Left lung (tissue), 10 donors: ENCODE measurements around the gene CRTC1. TPM values are rescaled to one million over a fixed set of nuclear protein-coding genes. Genes with fewer than 3 reads are reported as not detected.

Experiments used
- ATAC-seq: fragments of 200-7000 bp; cut with Tn5 transposase; one replicate; pipeline ENCODE4 v1.9.1; 2020; ENCODE audit warnings: moderate library complexity
- DNase-seq, 4 donors: peaks; one replicate each; pipeline ENCODE4 v3.0.0-alpha.2; 2013 to 2020
- H3K27ac ChIP-seq, 2 donors: fragments of 200-600 bp; sonication (generic) in 1 of 2; one replicate each; pipeline versions ENCODE4 v1.5.0 to v1.8.0; 2020 to 2021
- H3K27me3 ChIP-seq, 2 donors: fragments of 200-600 bp; sonication (generic) in 1 of 2; one replicate each; pipeline versions ENCODE4 v1.5.0 to v1.8.0; 2020 to 2021
- H3K36me3 ChIP-seq, 2 donors: fragments of 200-600 bp; sonication (generic) in 1 of 2; one replicate each; pipeline versions ENCODE4 v1.5.0 to v1.8.0; 2020 to 2021
- H3K4me1 ChIP-seq, 2 donors: fragments of 200-600 bp; one replicate each; pipeline ENCODE4 v1.8.0; 2021
- H3K4me3 ChIP-seq, 2 donors: fragments of 200-600 bp; sonication (generic) in 1 of 2; one replicate each; pipeline versions ENCODE4 v1.5.0 to v1.8.0; 2020 to 2021; ENCODE audit warnings: mild to moderate bottlenecking in 1 of 2
- H3K9me3 ChIP-seq, 2 donors: fragments of 200-600 bp; sonication (generic) in 1 of 2; one replicate each; pipeline versions ENCODE4 v1.5.0 to v1.8.0; 2020 to 2021
- intact Hi-C, 2 donors: fragments of 100-400 bp; cut with DNase I; formaldehyde crosslinking; loops; one replicate each; pipeline versions ENCODE4 v1.11.2 to v1.14.2; 2022
- polyA plus RNA-seq, 6 donors: library from polyadenylated mRNA; unstranded; fragments of 120-200 nt; gene quantifications; one replicate each; pipeline ENCODE4 v1.2.1, GENCODE V29; 2013; ENCODE audit not compliant: insufficient read length in 6 of 6
- total RNA-seq, 2 donors: library from RNA; stranded (reverse); fragmentation: NEBNext Ultra II Directional; extraction: Animal tissue kit (Norgen Biotek cat#: 25700); gene quantifications; one replicate each; pipeline ENCODE4 v1.2.1, GENCODE V29; 2021
- TF ChIP-seq, protein P1 (sequence below), 2 donors: fragments of 200-600 bp; sonication (generic) in 1 of 2; IDR thresholded peaks; one replicate each; pipeline versions ENCODE4 v1.5.0 to v1.8.0; 2021; ENCODE audit warnings: antibody characterized with exemption in 2 of 2
- donor health status: DM: no; HTN: yes; CAD: no.
- donor health status: DM: no; HTN: no; CAD: no.

CRTC1 gene
- total and polyA plus RNA-seq, 8 donors = 11.3 to 23.9 (median 14.6) TPM

DNA sequence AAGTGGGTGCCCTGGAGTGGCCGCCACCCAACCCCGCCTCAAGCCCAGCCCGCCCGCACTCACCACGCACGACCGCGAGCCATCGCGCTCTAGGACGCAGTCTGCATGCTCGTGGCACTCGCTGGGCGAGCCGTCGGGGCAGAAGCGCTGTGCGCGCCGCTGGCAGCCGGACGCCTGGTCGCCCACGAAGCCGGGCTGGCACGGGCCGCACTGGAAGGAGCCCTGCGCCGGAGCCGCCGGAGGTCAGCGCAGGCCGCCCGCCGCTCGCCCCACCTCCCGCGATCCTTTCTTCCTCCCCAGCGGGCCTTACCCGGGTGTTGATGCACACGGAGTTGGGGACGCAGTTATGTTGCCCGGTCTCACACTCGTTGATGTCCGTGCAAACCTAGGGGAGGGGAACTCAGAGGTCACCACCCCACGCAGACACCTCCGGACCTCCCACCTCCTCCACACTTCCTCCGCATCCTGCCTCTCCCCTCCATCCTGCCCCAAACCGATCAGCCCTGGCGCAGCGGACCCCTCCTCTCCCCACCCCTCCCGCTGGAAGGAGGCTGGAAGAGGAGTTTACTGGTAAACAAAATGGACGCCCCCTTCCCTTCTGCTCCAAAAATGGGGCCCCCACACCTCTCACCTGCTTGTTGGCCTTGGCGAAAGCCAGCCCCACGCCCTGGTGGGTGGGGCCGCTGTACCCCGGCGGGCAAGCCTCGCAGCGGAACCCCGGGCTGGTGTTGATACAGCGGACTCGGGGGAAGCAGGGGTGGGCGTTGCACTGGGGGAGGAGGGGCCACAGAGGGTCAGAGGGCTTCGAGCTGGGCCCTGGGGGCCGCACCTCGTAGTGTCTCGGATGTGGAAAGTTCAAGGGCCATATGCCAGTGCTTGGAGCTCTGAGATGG is 105.3 kb downstream of the CRTC1 start:
- H3K4me1 ChIP-seq = peaks cover 23 to 43% of the 10 kb centered on the region in 2 donors
- intact Hi-C loops = no loop called here
- H3K4me3 ChIP-seq = no peak overlapping the region
- no peaks in the 10 kb centered on the region for H3K36me3 ChIP-seq
- peak in 1 of 4 donors; percentile 79 for DNase-seq
- peaks cover 55 to 97% of the 10 kb centered on the region in 2 donors for H3K27me3 ChIP-seq
- no peak for ATAC-seq
- H3K9me3 ChIP-seq = no peaks in the 10 kb centered on the region
- H3K27ac ChIP-seq = no peak overlapping the region
- TF ChIP-seq, protein P1, sequence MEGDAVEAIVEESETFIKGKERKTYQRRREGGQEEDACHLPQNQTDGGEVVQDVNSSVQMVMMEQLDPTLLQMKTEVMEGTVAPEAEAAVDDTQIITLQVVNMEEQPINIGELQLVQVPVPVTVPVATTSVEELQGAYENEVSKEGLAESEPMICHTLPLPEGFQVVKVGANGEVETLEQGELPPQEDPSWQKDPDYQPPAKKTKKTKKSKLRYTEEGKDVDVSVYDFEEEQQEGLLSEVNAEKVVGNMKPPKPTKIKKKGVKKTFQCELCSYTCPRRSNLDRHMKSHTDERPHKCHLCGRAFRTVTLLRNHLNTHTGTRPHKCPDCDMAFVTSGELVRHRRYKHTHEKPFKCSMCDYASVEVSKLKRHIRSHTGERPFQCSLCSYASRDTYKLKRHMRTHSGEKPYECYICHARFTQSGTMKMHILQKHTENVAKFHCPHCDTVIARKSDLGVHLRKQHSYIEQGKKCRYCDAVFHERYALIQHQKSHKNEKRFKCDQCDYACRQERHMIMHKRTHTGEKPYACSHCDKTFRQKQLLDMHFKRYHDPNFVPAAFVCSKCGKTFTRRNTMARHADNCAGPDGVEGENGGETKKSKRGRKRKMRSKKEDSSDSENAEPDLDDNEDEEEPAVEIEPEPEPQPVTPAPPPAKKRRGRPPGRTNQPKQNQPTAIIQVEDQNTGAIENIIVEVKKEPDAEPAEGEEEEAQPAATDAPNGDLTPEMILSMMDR (IDR thresholded peaks at IDR 0.05) = no peak

DNA sequence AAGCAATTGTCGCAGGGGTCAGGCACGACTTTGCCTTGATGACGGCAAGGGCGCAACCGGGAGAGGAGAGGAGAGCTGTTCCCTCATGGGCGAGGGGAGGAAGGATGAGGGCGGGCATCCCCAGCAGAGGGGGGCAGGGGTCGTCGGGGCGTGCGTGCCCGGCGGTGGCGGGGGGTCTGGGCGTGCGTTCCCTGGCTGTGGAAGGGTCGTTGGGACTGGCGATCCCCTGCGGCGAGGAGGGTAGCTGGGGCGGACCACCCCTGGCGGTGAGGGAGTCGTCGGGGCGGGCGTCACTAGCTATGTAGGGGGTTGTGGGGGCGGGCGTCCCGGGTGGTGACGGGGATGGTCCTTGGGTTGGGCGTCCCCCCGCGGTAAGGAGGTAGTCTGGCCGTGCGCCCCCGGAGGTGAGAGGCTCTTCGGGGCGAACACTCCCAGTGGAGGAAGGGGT is 106.0 kb downstream of the CRTC1 start:
- Histone ChIP-seq H3K4me1 (peaks cover 23 to 43% of the 10 kb centered on the region in 2 donors), H3K27me3 (peaks cover 55 to 100% of the 10 kb centered on the region in 2 donors), H3K4me3 (peak overlapping the region in 1 of 2 donors; percentile 13), H3K27ac (no peak overlapping the region), H3K36me3 (no peaks in the 10 kb centered on the region), H3K9me3 (no peaks in the 10 kb centered on the region)
- ATAC-seq = no peak
- DNase-seq = no peak
- TF ChIP-seq, protein P1 (IDR thresholded peaks at IDR 0.05) = no peak
- intact Hi-C loops = no loop called here

DNA sequence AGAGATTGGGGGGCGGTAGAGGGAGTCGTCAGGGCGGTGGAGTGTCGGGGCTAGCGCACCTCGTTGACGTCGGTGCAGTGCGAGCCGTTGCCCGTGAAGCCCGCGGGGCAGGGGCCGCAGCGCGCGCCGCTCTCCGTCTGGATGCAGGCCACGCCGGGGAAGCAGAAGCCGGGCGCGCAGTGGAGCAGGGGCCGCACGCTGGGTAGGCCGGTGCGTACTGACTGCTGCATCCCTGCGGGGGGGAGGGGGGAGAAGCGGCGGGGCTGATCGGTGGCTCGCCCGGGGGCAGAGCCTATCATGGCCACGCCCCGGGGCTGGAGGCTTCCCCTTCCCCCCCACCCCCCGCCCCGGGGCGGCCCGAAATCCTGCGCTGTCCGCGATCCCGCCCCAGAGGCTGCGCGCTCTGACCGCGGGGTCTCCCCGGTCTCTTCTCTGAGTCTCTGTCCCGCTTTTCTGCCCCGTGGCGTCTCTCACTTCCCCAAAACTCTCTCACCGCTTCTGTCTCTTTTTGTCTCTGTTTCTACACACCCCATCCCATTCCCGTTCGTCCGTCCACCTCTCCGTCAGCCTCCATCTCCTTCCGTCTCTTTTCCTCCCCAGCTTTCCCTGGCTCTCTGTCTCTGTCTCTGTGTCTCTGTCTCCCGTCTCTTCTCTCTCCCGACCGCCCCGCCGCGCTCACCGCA is 106.5 kb downstream of the CRTC1 start:
- intact Hi-C loops = no loop called here
- Histone ChIP-seq H3K4me1 (peaks cover 23 to 43% of the 10 kb centered on the region in 2 donors), H3K36me3 (no peaks in the 10 kb centered on the region), H3K9me3 (no peaks in the 10 kb centered on the region), H3K4me3 (peak overlapping the region in 1 of 2 donors; percentile 13), H3K27me3 (peaks cover 55 to 100% of the 10 kb centered on the region in 2 donors), H3K27ac (no peak overlapping the region)
- ATAC-seq (peak; percentile 29), DNase-seq (peak in 1 of 4 donors; percentile 74)
- TF ChIP-seq, protein P1 (IDR thresholded peaks at IDR 0.05) = no peak

DNA sequence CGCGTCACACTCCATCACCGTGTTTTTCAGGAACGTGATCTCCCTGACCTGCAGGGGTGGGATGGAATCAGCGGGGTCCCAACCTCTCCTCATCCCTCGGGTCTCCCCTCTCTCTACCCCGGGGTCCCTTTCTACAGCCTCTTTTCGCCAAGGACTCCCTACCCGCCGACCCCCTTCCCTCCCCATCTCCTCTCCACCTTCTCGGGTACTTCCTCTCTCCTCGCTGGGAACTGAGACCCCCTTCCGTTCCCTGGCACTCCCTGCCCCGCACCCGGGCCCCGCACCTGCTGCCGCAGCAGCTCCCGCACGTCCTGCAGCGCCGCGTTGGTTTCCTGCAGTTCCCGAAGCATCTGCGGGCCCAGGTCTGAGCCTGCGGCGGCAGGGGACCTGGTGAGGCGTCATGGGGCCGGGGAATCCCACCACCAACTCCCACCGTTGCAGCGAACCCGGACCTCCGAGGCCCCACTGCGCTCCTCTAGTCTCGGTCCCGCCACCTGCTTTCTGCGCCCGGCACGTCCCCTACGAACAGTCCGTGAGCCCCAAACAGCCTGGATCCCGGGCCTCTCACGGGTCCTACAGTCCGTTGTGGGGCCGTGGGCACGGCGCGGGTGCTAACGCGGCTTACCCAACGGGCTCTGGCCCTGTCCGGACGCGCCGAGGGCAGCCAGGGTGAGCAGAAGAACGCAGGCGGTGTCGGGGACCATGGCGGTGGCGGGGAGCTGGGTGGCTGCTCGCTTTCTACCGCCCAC is 107.3 kb downstream of the CRTC1 start, which contains the start of gene COMP:
Gene COMP, minus strand, starts transcription at position 740 of the 749 bp plus-strand sequence. Its CDS starts 36 bp downstream, at position 704.
- Histone ChIP-seq H3K36me3 (no peaks in the 10 kb centered on the region), H3K4me1 (peaks cover 23 to 38% of the 10 kb centered on the region in 2 donors), H3K27ac (no peak within 1 kb of the TSS), H3K9me3 (no peaks in the 10 kb centered on the region), H3K27me3 (peaks cover 55 to 100% of the 10 kb centered on the region in 2 donors), H3K4me3 (peak within 1 kb of the TSS in 1 of 2 donors; percentile 13)
- TF ChIP-seq, protein P1 (IDR thresholded peaks at IDR 0.05) = no peak
- intact Hi-C loops = no loop called here
- ATAC-seq = no peak
- no peak for DNase-seq
